Activated CD4-positive, alpha-beta T cell treated with anti-CD3 and anti-CD28 coated beads for 36 hours (primary cell): ENCODE results near the gene GHDC. TPM values are rescaled to one million over a fixed set of nuclear protein-coding genes. Genes with fewer than 3 reads are reported as not detected.
A peak's percentile ranks its signal among the peaks of the same experiment; 100 is the strongest.

Experiments
- ATAC-seq: fragments of 200-7000 bp; cut with Tn5 transposase; one replicate; pipeline ENCODE4 v1.10.0; 2021; ENCODE audit warnings: mild to moderate bottlenecking, moderate library complexity
- CTCF ChIA-PET: fragments of 350-600 bp; sonication (Branson Sonifier 250); formaldehyde crosslinking; loops from one replicate; lab custom pipeline; 2021; ENCODE audit warnings: antibody characterized with exemption; lab: Charles Lee
- POLR2A ChIA-PET: fragments of 350-600 bp; sonication (Branson Sonifier 250); formaldehyde crosslinking; loops from one replicate; lab custom pipeline; 2021; ENCODE audit warnings: antibody characterized with exemption, inconsistent platforms; lab: Charles Lee
- DNase-seq: peaks from one replicate; pipeline ENCODE4 v3.0.0-alpha.2; 2020
- H3K27ac Mint-ChIP-seq: one replicate; pipeline ENCODE4 v1.8.0; 2021; ENCODE audit warnings: mixed read lengths
- H3K27me3 Mint-ChIP-seq: one replicate; pipeline ENCODE4 v1.8.0; 2021; ENCODE audit warnings: mixed read lengths
- H3K36me3 Mint-ChIP-seq: one replicate; pipeline ENCODE4 v1.8.0; 2021; ENCODE audit warnings: low read depth, mixed read lengths
- H3K4me1 Mint-ChIP-seq: one replicate; pipeline ENCODE4 v1.8.0; 2021; ENCODE audit warnings: mixed read lengths
- H3K4me3 Mint-ChIP-seq: one replicate; pipeline ENCODE4 v1.8.0; 2021; ENCODE audit warnings: mild to moderate bottlenecking, moderate library complexity, mixed read lengths
- H3K9me3 Mint-ChIP-seq: one replicate; pipeline ENCODE4 v1.8.0; 2021; ENCODE audit warnings: low read depth, mixed read lengths
- intact Hi-C, 2 experiments: fragments of 100-400 bp; cut with DNase I in 1 of 2; cut with micrococcal nuclease in 1 of 2; formaldehyde crosslinking; loops; one replicate each; pipeline versions ENCODE4 v1.14.2 to v1.15.1; 2022 to 2024; cut with DNase I, micrococcal nuclease
- total RNA-seq, 2 experiments: library from RNA; stranded (reverse); gene quantifications; one replicate each; pipeline ENCODE4 v1.2.3, GENCODE V29; 2021

GHDC gene
- total RNA-seq, 2 experiments from 2014 or later = 11.3 to 15.5 TPM

DNA sequence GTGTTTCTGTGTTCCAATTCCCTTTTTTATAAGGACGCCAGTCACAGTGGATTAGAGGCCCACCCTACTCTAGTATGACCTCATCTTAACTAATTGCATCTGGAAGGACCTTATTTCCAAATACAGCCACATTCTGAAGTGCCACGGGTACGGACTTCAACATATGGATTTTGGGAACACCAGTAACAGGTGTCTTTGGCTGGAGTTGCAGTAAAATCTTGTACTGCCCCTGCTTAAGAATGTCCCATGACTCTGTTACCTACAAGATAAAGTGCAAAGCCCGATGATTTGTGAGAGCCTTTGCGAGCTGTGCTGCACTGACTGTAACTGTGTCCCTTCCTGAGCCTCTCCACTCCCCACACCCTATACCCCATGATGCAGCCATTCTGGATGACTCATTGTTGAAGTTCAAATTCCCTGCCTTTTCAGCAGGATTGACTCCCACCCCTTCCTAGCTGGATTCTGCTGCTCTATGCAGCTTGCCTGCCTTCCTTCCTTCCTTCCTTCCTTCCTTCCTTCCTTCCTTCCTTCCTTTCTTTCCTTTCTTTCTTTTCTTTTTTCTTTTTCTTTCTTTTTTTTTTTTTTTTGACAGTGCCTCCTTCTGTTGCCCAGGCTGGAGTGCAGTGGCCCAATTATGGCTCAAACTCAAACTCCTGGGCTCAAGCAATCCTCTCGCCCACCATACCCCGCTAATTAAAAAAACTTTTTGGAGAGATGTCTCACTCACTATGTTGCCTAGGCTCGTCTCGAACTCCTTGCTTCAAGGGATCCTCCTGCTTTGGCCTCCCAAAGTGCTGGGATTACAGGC lies 11.2 kb downstream of the GHDC start:
- Mint-ChIP-seq H3K4me1 (peaks cover 52% of the 10 kb centered on the region), H3K4me3 (peak overlapping the region; percentile 91), H3K27ac (peak overlapping the region; percentile 88), H3K27me3 (peaks cover 10% of the 10 kb centered on the region), H3K36me3 (no peaks in the 10 kb centered on the region), H3K9me3 (no peaks in the 10 kb centered on the region)
- intact Hi-C loops = loop anchor here (5.0 kb wide), 4 partner anchors 219 to 494 kb away; partner anchors contain the start of genes CAVIN1 (in 1 of the 2) and PLEKHH3 (in 1 of the 2)
- ATAC-seq (no peak), DNase-seq (no peak)
- CTCF ChIA-PET = interaction anchor here (0.6 to 2.7 kb wide), 9 partner anchors 12 to 857 kb away, joined by 3 to 17 read pairs (median 4); partner anchors contain the start of genes GHDC and ODAD4
- POLR2A ChIA-PET = interaction anchor here (1.3 kb wide), 1 partner anchor 11 kb away, joined by 11 read pairs; the partner anchor contains the start of gene GHDC

DNA sequence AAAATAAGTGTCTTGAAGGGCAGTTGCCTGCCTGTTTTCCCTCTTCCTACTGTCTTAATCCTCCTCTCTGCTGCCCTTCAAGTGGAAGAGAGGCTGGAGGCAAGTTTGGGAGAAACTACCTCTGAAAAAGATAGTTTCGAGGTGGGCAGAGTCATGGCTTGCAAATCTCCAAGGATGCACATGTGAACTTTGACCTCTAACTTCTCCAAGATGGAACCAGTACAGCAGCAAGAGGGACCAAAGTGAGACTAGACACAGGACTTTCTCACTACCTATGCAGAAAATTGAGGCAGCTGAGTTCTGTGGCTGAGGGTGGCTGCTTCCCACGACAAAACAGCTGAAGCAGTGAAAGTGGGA lies 12.5 kb downstream of the GHDC start:
- peak overlapping the region; percentile 55 for H3K4me3 Mint-ChIP-seq
- ChIA-PET CTCF (interaction anchor here (0.6 to 2.5 kb wide), 26 partner anchors 13 to 486 kb away, joined by 3 to 12 read pairs (median 4); partner anchors contain the start of genes CNP, DHX58, DNAJC7 and GHDC), POLR2A (interaction anchor here (0.7 kb wide), 2 partner anchors 171 to 471 kb away, joined by 3 to 8 read pairs; no protein-coding TSS in a partner anchor)
- no peak for DNase-seq
- no peak for ATAC-seq
- intact Hi-C loops = loop anchor here (1.0 to 5.0 kb wide), 14 partner anchors 27 to 495 kb away; partner anchors contain the start of genes CAVIN1 (in 1 of the 2), CNP (in 1 of the 2), DNAJC7 (in 1 of the 2) and KAT2A (in 1 of the 2)
- H3K9me3 Mint-ChIP-seq = no peaks in the 10 kb centered on the region
- H3K36me3 Mint-ChIP-seq = peaks cover 3% of the 10 kb centered on the region
- peaks cover 10% of the 10 kb centered on the region for H3K27me3 Mint-ChIP-seq
- peaks cover 52% of the 10 kb centered on the region for H3K4me1 Mint-ChIP-seq
- no peak overlapping the region for H3K27ac Mint-ChIP-seq

DNA sequence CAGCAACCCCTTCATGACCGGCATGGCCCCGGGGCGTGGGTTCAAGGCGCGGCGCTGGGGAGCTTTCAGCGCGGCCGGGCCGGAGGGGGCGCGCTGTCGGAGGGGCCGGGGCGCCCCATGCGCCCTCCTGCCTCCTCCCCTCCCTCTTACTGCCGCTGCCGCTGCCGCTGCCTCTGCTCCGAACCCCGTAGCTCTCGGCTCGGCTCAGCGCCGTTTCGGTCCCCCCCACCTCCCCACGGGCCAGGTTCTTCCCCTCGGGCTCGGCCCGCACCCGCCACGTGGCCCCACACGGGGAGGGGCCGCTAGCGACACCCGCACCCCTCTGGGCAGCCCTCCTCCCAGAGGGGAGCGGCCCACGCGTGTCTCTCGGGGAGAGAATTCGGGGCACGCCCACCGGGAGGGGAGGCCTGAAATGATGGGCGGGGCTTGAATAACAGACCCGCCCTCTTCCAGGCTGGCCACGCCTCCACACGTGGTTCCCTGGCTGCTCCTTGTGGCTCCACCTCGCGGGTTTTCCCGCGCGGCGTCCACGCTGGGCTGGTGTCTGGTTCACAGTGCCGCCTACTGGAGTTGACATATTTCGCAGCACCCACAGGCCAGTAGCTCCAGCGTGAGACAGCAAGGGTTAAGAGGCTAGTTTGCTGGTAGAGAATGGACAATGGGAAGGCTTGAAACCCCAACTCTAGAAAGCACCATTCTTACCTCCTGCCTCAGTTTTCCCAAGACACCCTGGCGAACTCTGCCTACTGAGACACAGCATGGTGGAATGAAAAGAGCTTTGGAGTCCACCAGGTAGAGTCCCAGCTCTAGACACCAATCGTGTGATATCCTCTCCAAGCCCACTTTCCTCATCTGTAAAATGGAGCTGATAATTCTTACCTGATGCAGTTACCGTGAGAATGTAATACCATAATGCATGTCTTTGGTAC lies 13.1 kb downstream of the GHDC start, which contains the start of gene KCNH4:
KCNH4 (minus strand) TSS at position 221 of the 929 bp plus-strand sequence; CDS start at position 24, 197 bp downstream.
- H3K9me3 Mint-ChIP-seq = no peaks in the 10 kb centered on the region
- peaks cover 10% of the 10 kb centered on the region for H3K27me3 Mint-ChIP-seq
- H3K27ac Mint-ChIP-seq = no peak within 1 kb of the TSS
- peak; percentile 70 for ATAC-seq
- ChIA-PET POLR2A (interaction anchor here (0.7 to 1.2 kb wide), 3 partner anchors 109 to 470 kb away, joined by 3 to 8 read pairs (median 3); no protein-coding TSS in a partner anchor), CTCF (interaction anchor here (0.6 to 2.5 kb wide), 28 partner anchors 13 to 485 kb away, joined by 3 to 12 read pairs (median 4); partner anchors contain the start of genes CNP, DHX58, DNAJC7 and GHDC)
- peak; percentile 96 for DNase-seq
- peaks cover 52% of the 10 kb centered on the region for H3K4me1 Mint-ChIP-seq
- intact Hi-C loops = loop anchor here (1.0 to 5.0 kb wide), 15 partner anchors 26 to 496 kb away; partner anchors contain the start of genes ATP6V0A1 (in 1 of the 2), CAVIN1 (in 1 of the 2), CNP (in 1 of the 2) and DNAJC7 (in 1 of the 2)
- H3K36me3 Mint-ChIP-seq = peaks cover 3% of the 10 kb centered on the region
- H3K4me3 Mint-ChIP-seq = peak within 1 kb of the TSS; percentile 55

DNA sequence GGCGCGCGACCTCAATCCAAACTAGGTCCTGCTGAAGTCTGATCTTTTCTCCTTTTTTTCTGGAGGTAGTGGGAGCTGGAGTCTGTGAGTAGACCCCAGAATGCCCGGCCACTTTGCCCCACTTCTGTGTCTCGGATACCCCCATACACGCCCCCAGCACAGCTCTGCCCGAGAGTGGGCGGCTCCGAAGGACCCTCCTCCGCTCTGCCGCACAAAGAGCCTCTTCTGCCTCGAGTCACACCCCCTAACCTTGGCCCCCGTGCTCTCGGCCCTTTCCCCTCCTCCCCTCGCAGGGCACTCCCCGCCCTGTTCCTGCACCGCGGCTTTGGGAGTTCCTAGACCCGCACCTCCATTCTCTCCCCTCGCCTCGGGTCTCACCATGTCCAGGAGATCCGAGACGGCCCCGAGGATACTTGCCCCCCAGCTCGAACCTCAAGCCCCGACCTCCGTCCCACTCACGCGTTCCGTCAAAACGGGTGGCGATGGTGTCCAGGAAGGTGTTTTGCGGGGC lies 13.8 kb downstream of the GHDC start:
- intact Hi-C loops = loop anchor here (1.0 to 5.0 kb wide), 7 partner anchors 156 to 497 kb away; partner anchors contain the start of genes ATP6V0A1 (in 1 of the 2), CAVIN1 (in 1 of the 2), DNAJC7 (in 1 of the 2) and PLEKHH3 (in 1 of the 2)
- Mint-ChIP-seq H3K36me3 (peaks cover 3% of the 10 kb centered on the region), H3K27me3 (peaks cover 10% of the 10 kb centered on the region), H3K4me3 (peak overlapping the region; percentile 9), H3K9me3 (no peaks in the 10 kb centered on the region), H3K4me1 (peaks cover 52% of the 10 kb centered on the region), H3K27ac (no peak overlapping the region)
- ATAC-seq = no peak
- CTCF ChIA-PET = interaction anchor here (0.5 to 2.5 kb wide), 8 partner anchors 14 to 232 kb away, joined by 3 to 12 read pairs (median 4); partner anchors contain the start of genes DHX58 and GHDC
- POLR2A ChIA-PET = interaction anchor here (1.2 kb wide), 1 partner anchor 109 kb away, joined by 3 read pairs; no protein-coding TSS in a partner anchor
- DNase-seq = no peak

DNA sequence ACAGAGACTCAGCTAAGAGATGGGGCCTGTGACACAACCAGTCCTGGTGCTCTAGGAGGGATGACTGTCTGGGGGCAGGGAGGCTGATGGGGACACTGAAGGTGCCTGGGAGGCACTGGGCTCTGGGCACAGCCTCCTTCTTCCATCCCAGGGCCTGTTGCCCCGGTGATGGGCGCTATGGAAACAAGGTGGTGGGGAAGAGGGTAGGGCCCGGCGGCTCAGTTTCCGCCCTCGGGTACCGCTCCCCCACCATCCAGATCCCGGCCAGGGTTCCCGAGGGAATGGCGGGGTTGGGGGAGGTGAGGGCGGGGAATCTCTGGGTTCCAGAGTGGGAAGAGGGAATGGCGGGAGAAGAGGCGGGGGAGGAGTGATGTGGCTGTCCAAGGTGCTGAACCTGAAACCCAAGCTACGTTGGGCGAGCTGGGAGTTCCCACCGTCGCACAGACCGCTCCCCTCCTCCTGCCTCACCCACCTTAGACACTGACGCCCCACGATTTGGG lies 14.3 kb downstream of the GHDC start:
- peaks cover 10% of the 10 kb centered on the region for H3K27me3 Mint-ChIP-seq
- H3K4me3 Mint-ChIP-seq = peak overlapping the region; percentile 9
- POLR2A ChIA-PET = interaction anchor here (0.5 to 1.2 kb wide), 2 partner anchors 110 to 446 kb away, joined by 3 read pairs; no protein-coding TSS in a partner anchor
- peaks cover 3% of the 10 kb centered on the region for H3K36me3 Mint-ChIP-seq
- intact Hi-C loops = loop anchor here (1.0 to 5.0 kb wide), 7 partner anchors 155 to 497 kb away; partner anchors contain the start of genes ATP6V0A1 (in 1 of the 2), CAVIN1 (in 1 of the 2), DNAJC7 (in 1 of the 2) and PLEKHH3 (in 1 of the 2)
- CTCF ChIA-PET = interaction anchor here (0.5 to 2.5 kb wide), 7 partner anchors 14 to 231 kb away, joined by 3 to 12 read pairs (median 4); partner anchors contain the start of genes GHDC and NKIRAS2
- no peak overlapping the region for H3K27ac Mint-ChIP-seq
- ATAC-seq = no peak
- peaks cover 49% of the 10 kb centered on the region for H3K4me1 Mint-ChIP-seq
- DNase-seq = peak; percentile 63
- no peaks in the 10 kb centered on the region for H3K9me3 Mint-ChIP-seq

DNA sequence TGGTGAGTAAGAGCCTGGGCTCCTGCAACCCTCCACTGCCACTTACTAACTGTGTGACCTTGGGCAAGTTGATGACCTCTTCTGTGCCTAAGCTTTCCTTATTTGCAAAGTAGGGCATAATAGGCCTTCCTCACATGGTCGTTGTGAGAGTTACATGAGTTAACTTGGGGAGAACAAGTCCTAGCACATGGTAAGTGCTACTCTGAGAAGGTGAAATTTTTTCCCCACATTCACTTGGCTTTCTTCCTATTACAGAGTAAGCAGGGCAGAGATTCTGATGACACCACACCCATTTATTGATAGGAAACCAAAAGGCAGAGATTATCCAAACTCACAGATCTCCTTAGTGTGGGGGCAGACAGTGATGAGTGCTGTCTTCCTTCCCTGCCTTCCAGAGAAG lies 15.0 kb downstream of the GHDC start:
- no peak overlapping the region for H3K4me3 Mint-ChIP-seq
- no peak overlapping the region for H3K27ac Mint-ChIP-seq
- intact Hi-C loops = no loop called here
- ChIA-PET POLR2A (interaction anchor here (1.2 kb wide), 1 partner anchor 213 kb away, joined by 4 read pairs; no protein-coding TSS in a partner anchor), CTCF (interaction anchor here (0.5 to 1.1 kb wide), 6 partner anchors 16 to 216 kb away, joined by 3 to 4 read pairs (median 4); partner anchors contain the start of gene NKIRAS2)
- peaks cover 10% of the 10 kb centered on the region for H3K27me3 Mint-ChIP-seq
- no peak for ATAC-seq
- peaks cover 43% of the 10 kb centered on the region for H3K4me1 Mint-ChIP-seq
- H3K9me3 Mint-ChIP-seq = no peaks in the 10 kb centered on the region
- H3K36me3 Mint-ChIP-seq = peaks cover 3% of the 10 kb centered on the region
- no peak for DNase-seq

DNA sequence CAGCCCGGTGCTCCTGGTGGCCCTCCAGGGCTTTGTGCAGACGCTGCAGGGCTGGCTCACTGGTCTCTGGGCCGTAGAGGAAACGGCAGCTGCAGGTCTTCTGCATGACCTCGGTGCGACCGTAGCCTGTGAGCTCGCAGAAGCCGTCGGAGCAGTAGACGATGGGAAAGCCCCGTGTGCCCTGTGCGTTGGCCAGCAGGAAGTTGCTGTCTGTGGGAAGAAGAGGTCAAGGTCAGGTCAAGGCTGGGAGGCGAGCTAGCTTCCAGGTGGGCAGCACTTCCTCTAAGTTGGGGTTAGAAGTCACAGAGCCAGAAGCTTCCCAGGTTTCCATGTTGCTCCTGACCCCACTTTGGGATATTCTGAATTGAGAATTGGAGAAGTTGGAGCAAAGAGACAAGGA lies 15.5 kb downstream of the GHDC start:
- Mint-ChIP-seq H3K36me3 (peaks cover 3% of the 10 kb centered on the region), H3K4me3 (no peak overlapping the region), H3K27ac (no peak overlapping the region), H3K9me3 (no peaks in the 10 kb centered on the region), H3K27me3 (peaks cover 10% of the 10 kb centered on the region), H3K4me1 (peaks cover 41% of the 10 kb centered on the region)
- intact Hi-C loops = no loop called here
- CTCF ChIA-PET = interaction anchor here (0.5 to 1.0 kb wide), 4 partner anchors 53 to 215 kb away, joined by 3 to 4 read pairs (median 3); no protein-coding TSS in a partner anchor
- DNase-seq (peak; percentile 39), ATAC-seq (no peak)
- POLR2A ChIA-PET = interaction anchor here (1.2 kb wide), 1 partner anchor 213 kb away, joined by 4 read pairs; no protein-coding TSS in a partner anchor

DNA sequence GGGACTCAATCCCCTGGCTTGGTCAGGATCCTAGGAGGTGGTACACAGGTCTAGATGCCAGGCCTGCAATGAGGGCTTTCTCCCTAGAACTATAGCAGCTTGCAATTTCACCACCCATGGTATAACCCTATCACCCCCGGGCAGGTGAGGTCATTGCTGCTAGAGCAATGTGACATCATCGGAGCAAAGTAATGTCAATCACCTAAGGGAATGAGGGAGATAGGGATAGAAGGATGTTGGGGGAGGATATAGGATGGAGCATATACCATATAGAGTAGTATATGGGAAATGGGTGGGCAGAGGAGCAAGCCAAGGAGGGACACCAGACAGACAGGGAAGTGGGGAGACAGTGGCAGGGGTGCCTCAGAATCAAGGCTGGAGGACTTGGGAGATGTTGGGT lies 16.6 kb downstream of the GHDC start:
- intact Hi-C loops = no loop called here
- no peak for ATAC-seq
- Mint-ChIP-seq H3K36me3 (peaks cover 3% of the 10 kb centered on the region), H3K27me3 (peaks cover 10% of the 10 kb centered on the region), H3K4me1 (peaks cover 31% of the 10 kb centered on the region), H3K4me3 (no peak overlapping the region), H3K9me3 (no peaks in the 10 kb centered on the region), H3K27ac (no peak overlapping the region)
- ChIA-PET CTCF (interaction anchor here (0.6 kb wide), 2 partner anchors 138 to 761 kb away, joined by 3 read pairs; no protein-coding TSS in a partner anchor), POLR2A (no interaction called here)
- no peak for DNase-seq

DNA sequence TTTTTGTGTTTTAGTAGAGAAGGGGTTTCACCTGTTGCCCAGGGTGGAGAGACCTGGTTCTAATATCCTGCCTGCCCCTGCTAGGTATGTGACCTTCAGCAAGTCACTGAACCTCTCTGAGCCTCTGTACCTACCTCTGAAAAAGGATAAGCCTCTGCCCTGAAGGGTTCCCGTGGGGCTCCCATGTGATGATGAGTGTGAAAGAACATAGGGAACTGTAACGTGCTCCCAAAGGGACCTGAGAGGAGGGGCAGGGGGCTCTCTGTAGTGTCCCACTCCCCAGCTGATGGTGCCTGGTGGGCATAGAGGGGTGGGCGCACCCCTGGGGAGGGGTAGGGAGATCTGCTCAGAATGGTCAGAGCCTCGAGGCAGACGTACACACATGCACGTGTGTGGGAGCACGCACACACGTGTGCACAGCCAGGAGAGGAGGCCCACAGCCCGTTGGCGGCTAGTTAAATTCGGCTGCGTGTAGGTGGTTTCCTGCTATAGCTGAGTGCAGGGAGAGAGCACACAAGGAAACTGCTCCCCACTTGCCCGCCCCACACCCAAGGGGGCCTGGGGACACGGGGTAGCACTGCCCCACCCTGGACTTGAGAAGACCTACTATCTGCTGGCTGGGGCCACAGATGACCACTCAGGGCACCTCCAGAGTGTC lies 20.0 kb downstream of the GHDC start:
- H3K27me3 Mint-ChIP-seq = peaks cover 3% of the 10 kb centered on the region
- intact Hi-C loops = no loop called here
- ATAC-seq (no peak), DNase-seq (no peak)
- no peaks in the 10 kb centered on the region for H3K9me3 Mint-ChIP-seq
- no peak overlapping the region for H3K4me3 Mint-ChIP-seq
- H3K27ac Mint-ChIP-seq = no peak overlapping the region
- ChIA-PET POLR2A (no interaction called here), CTCF (interaction anchor here (0.6 kb wide), 2 partner anchors 215 to 558 kb away, joined by 3 to 4 read pairs; no protein-coding TSS in a partner anchor)
- H3K36me3 Mint-ChIP-seq = peaks cover 3% of the 10 kb centered on the region
- peaks cover 6% of the 10 kb centered on the region for H3K4me1 Mint-ChIP-seq
